Kidney (tissue), 14 donors: ENCODE results near the gene MX1. TPM values are rescaled to one million over a fixed set of nuclear protein-coding genes. Genes with fewer than 3 reads are reported as not detected.
A peak's percentile ranks its signal among the peaks of the same experiment; 100 is the strongest.

Experiments used
- DNase-seq, 5 donors: peaks; one replicate each; pipeline ENCODE4 v3.0.0-alpha.2; 2013 to 2020
- FAIRE-seq: peaks from 2 replicates; lab custom pipeline; 2012; peaks lifted over from hg19 to GRCh38; lab: Jason Lieb, UNC
- H3K27ac ChIP-seq, 2 donors: one replicate each; pipeline ENCODE4 v1.7.0; 2013; ENCODE audit warnings: low read depth in 2 of 2, low read length in 2 of 2, inconsistent platforms in 1 of 2
- H3K27me3 ChIP-seq: one replicate; pipeline ENCODE4 v1.7.1; 2013; ENCODE audit warnings: low read length, inconsistent platforms; ENCODE audit not compliant: control insufficient read depth, insufficient read depth
- H3K36me3 ChIP-seq, 3 donors: one replicate each; pipeline versions ENCODE4 v1.7.0 to v1.7.1; 2013; ENCODE audit warnings: low read length in 3 of 3, control low read depth in 1 of 3, inconsistent platforms in 1 of 3; ENCODE audit not compliant: insufficient read depth in 3 of 3, control insufficient read depth in 2 of 3
- H3K4me1 ChIP-seq, 3 donors: one replicate each; pipeline versions ENCODE4 v1.7.0 to v1.7.1; 2013; ENCODE audit warnings: low read length in 3 of 3, inconsistent platforms in 1 of 3, low read depth in 1 of 3; ENCODE audit not compliant: control insufficient read depth in 2 of 3, insufficient read depth in 2 of 3
- H3K4me3 ChIP-seq, 3 donors: one replicate each; pipeline versions ENCODE4 v1.7.0 to v1.8.1; 2013; ENCODE audit warnings: low read length in 3 of 3, control low read depth in 1 of 3, inconsistent platforms in 1 of 3
- H3K9ac ChIP-seq, 3 donors: one replicate each; pipeline versions ENCODE4 v1.7.0 to v1.7.1; 2013; ENCODE audit warnings: low read length in 3 of 3, control low read depth in 1 of 3, inconsistent platforms in 1 of 3
- H3K9me3 ChIP-seq, 3 donors: one replicate each; pipeline versions ENCODE4 v1.7.0 to v1.7.1; 2013; ENCODE audit warnings: low read length in 3 of 3, control low read depth in 1 of 3, inconsistent platforms in 1 of 3; ENCODE audit not compliant: control insufficient read depth in 2 of 3, insufficient read depth in 1 of 3
- intact Hi-C: fragments of 100-400 bp; cut with DNase I; formaldehyde crosslinking; loops from one replicate; pipeline ENCODE4 v1.11.1; 2022
- polyA plus RNA-seq: library from polyadenylated mRNA; stranded (reverse); fragments of 350-450 nt; fragmentation: Illumina TruSeq; extraction: RNeasy Lipid Tissue Mini Kit (QIAGEN cat#74804); gene quantifications from one replicate; pipeline ENCODE4 v1.2.3, GENCODE V29; 2014; ENCODE audit warnings: low read depth, low replicate concordance; ENCODE audit not compliant: insufficient read depth
- total RNA-seq: library from RNA; stranded (reverse); fragmentation: NEBNext Ultra II Directional; extraction: Animal tissue kit (Norgen Biotek cat#: 25700); gene quantifications from one replicate; pipeline ENCODE4 v1.2.1, GENCODE V29; 2021
- TF ChIP-seq, protein P1 (sequence below): IDR thresholded peaks from 3 replicates; pipeline ENCODE4 v1.5.1; 2012; ENCODE audit warnings: mild to moderate bottlenecking, moderate library complexity, borderline replicate concordance; ENCODE audit not compliant: insufficient read depth; ENCODE audit errors: extremely low read depth
- donor health status: control.
- donor health status: control.
- donor health status: control.
- donor health status: control.
- donor health status: control.
- donor health status: DM: yes; HTN: yes; CAD: no.
- donor health status: Normal renal cell carcinoma (clear cell type).

MX1 gene
- total and polyA plus RNA-seq, 2 donors from 2014 or later: 22.9 to 47.4 TPM

DNA sequence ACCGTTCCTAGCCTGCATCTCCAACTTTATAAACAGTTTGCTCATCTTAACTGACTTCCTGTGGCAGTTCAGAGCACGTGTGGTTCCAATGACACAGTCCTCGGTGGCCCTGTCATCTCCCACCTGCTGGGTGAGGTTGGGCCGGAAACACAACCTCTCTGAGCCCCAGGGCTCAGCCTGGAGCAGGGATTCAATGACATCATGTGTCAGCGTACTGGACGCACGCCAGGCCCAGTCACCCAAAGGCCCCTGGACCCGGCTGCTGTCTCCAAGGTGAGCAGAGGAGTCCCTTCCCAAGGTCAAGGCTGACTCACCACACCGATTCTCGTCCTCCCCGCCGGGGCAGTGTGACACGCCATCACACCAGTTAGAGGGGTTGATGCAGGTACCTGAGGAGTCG, 62.0 kb downstream of the MX1 start:
- Histone ChIP-seq H3K4me1 (peaks cover 0 to 18% (median 0%) of the 10 kb centered on the region in 3 donors), H3K27ac (peak overlapping the region in 1 of 2 donors; percentile 48), H3K9me3 (no peaks in the 10 kb centered on the region), H3K36me3 (peaks cover 0 to 19% (median 12%) of the 10 kb centered on the region in 3 donors), H3K27me3 (no peaks in the 10 kb centered on the region), H3K9ac (no peak overlapping the region), H3K4me3 (no peak overlapping the region)
- intact Hi-C loops: no loop called here
- TF ChIP-seq, protein P1, sequence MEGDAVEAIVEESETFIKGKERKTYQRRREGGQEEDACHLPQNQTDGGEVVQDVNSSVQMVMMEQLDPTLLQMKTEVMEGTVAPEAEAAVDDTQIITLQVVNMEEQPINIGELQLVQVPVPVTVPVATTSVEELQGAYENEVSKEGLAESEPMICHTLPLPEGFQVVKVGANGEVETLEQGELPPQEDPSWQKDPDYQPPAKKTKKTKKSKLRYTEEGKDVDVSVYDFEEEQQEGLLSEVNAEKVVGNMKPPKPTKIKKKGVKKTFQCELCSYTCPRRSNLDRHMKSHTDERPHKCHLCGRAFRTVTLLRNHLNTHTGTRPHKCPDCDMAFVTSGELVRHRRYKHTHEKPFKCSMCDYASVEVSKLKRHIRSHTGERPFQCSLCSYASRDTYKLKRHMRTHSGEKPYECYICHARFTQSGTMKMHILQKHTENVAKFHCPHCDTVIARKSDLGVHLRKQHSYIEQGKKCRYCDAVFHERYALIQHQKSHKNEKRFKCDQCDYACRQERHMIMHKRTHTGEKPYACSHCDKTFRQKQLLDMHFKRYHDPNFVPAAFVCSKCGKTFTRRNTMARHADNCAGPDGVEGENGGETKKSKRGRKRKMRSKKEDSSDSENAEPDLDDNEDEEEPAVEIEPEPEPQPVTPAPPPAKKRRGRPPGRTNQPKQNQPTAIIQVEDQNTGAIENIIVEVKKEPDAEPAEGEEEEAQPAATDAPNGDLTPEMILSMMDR: no peak
- DNase-seq (no peak), FAIRE-seq (no peak)

DNA sequence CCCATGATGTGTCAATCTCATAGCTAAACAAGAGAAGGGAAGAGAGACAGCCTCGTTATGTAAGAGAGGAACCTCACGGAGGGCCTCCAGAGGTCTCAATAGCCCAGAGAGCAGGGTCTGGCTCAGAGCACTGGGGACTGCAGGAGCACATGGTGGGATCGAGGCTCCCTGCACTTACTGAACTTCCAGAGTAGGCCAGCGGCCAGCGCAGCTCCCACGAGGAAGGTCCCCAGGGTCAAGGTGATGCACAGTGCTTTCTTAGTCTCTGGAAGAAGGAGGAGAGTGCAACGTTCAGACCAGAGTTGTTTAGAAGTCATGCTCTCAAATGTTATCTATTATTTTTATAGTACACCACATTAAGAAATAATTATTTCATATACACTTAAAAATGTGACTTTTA, 63.3 kb downstream of the MX1 start:
- H3K36me3 ChIP-seq: peaks cover 0 to 23% (median 18%) of the 10 kb centered on the region in 3 donors
- H3K27me3 ChIP-seq: no peaks in the 10 kb centered on the region
- no peaks in the 10 kb centered on the region for H3K9me3 ChIP-seq
- no peak overlapping the region for H3K27ac ChIP-seq
- no peak overlapping the region for H3K4me3 ChIP-seq
- DNase-seq: no peak
- FAIRE-seq: no peak
- TF ChIP-seq, protein P1: no peak
- no peak overlapping the region for H3K9ac ChIP-seq
- intact Hi-C loops: no loop called here
- H3K4me1 ChIP-seq: peaks cover 0 to 22% (median 0%) of the 10 kb centered on the region in 3 donors

DNA sequence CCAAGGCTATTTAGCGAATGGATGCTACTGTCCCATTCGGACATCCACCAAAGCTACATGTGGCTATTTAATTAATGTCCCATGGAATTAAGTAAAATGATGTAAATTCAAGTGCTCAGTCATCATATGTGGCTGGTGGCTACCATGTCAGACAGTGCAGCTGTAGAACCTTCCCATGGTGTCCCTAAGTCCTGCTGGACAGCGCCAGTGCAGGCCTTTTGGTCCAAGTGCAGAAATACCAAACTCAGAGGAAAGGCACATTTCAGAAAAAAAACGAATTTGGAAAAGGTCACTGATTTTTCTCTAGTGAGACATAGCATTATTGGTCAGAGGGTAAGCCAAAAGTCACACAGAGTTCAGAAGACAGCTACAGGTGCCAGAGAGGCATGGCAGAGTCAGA, 64.3 kb downstream of the MX1 start:
- Histone ChIP-seq H3K9me3 (no peaks in the 10 kb centered on the region), H3K36me3 (peaks cover 0 to 23% (median 18%) of the 10 kb centered on the region in 3 donors), H3K9ac (no peak overlapping the region), H3K4me1 (peaks cover 0 to 16% (median 0%) of the 10 kb centered on the region in 3 donors), H3K4me3 (no peak overlapping the region), H3K27ac (no peak overlapping the region), H3K27me3 (no peaks in the 10 kb centered on the region)
- DNase-seq (no peak), FAIRE-seq (no peak)
- intact Hi-C loops: no loop called here
- TF ChIP-seq, protein P1: no peak

DNA sequence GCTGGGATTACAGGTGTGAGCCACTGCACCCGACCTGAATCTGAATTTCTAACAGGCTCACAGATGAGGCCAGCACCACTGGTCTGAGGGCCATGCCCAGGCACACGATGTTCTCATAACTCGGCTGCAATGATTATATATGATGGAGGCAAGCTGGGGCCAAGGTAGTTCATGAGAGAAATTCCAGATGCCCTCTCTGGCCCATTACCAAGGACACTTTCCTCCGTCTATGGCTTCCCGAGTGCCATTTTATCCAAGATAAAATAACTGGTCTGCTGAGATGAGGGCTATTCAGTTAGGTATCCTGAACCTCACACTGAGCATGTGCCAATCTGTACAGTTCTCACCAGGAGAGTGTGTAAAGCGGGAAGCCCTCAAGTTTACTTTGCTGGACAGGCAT, 65.4 kb downstream of the MX1 start:
- FAIRE-seq: no peak
- Histone ChIP-seq H3K27ac (no peak overlapping the region), H3K9ac (no peak overlapping the region), H3K4me1 (peaks cover 0 to 22% (median 0%) of the 10 kb centered on the region in 3 donors), H3K36me3 (peaks cover 0 to 23% (median 18%) of the 10 kb centered on the region in 3 donors), H3K27me3 (no peaks in the 10 kb centered on the region), H3K9me3 (no peaks in the 10 kb centered on the region), H3K4me3 (no peak overlapping the region)
- no peak for DNase-seq
- intact Hi-C loops: no loop called here
- TF ChIP-seq, protein P1: no peak
